HCT116 (cell line): ENCODE measurements around the gene PRIMPOL. TPM values are rescaled to one million over a fixed set of nuclear protein-coding genes. Genes with fewer than 3 reads are reported as not detected.

Source experiments
- ATAC-seq: fragments of 200-7000 bp; cut with Tn5 transposase; 2 replicates; pipeline ENCODE4 v1.9.1; 2020; ENCODE audit warnings: mild to moderate bottlenecking, moderate library complexity
- BruUV-seq: library from RNA; stranded (reverse); fragments of 400-500 nt; replicated peaks from 2 replicates; lab custom pipeline; 2021; lab: Mats Ljungman, UMichigan
- CTCF ChIA-PET: fragments of 300-600 bp; sonication (Branson Sonifier 250); formaldehyde crosslinking; loops from one replicate; lab custom pipeline; 2021; ENCODE audit warnings: antibody characterized with exemption; lab: Charles Lee
- POLR2A ChIA-PET: fragments of 300-600, 350-600 bp; sonication (Branson Sonifier 250); formaldehyde crosslinking; loops from one replicate; lab custom pipeline; 2021; ENCODE audit warnings: antibody characterized with exemption; lab: Charles Lee
- RAD21 ChIA-PET, 2 experiments: fragments of 300-600 bp; sonication (Branson Sonifier 250); formaldehyde crosslinking; loops; one replicate each; lab custom pipeline; 2023; ENCODE audit warnings: low total read pairs in 2 of 2; ENCODE audit not compliant: uncharacterized antibody in 2 of 2, unreplicated experiment in 2 of 2, low non-redundant PET in 1 of 2; lab: Charles Lee
- DNase-seq: peaks from one replicate; pipeline ENCODE4 v3.0.0-alpha.2; 2010; ENCODE audit warnings: low read depth, low spot score
- H2AFZ ChIP-seq: fragments of 200-600 bp; shearing (Covaris generic), sonication (generic); 2 replicates; pipeline ENCODE4 v1.6.1; 2017; ENCODE audit warnings: low read depth, mixed run types, mixed read lengths, antibody characterized with exemption, low read length; ENCODE audit not compliant: poor library complexity, severe bottlenecking
- H3K27ac ChIP-seq: 2 replicates; pipeline ENCODE4 v1.5.1; 2012; ENCODE audit warnings: low read depth, low read length
- H3K27me3 ChIP-seq: fragments of 200-600 bp; sonication (generic); 2 replicates; pipeline ENCODE4 v1.6.1; 2016; ENCODE audit warnings: mixed run types, low read length, mixed read lengths; ENCODE audit not compliant: insufficient read depth
- H3K36me3 ChIP-seq, 2 experiments: fragments of 200-500 bp in 1 of 2; fragments of 200-600 bp in 1 of 2; sonication (Bioruptor generic) in 1 of 2; sonication (generic) in 1 of 2; 2 replicates each; pipeline versions ENCODE4 v1.5.1 to v1.6.1; 2014 to 2016; ENCODE audit warnings: low read length in 2 of 2, inconsistent platforms in 1 of 2, mixed read lengths in 1 of 2, mixed run types in 1 of 2; ENCODE audit not compliant: insufficient read depth in 2 of 2, control insufficient read depth in 1 of 2
- H3K4me1 ChIP-seq, 2 experiments: fragments of 200-600 bp in 1 of 2; sonication (generic) in 1 of 2; 2 replicates each; pipeline versions ENCODE4 v1.5.1 to v1.6.1; 2012 to 2017; ENCODE audit warnings: low read length in 2 of 2, inconsistent platforms in 1 of 2, mild to moderate bottlenecking in 1 of 2, mixed read lengths in 1 of 2, mixed run types in 1 of 2, moderate library complexity in 1 of 2; ENCODE audit not compliant: insufficient read depth in 2 of 2, control insufficient read depth in 1 of 2
- H3K4me2 ChIP-seq: fragments of 200-600 bp; sonication (generic); 2 replicates; pipeline ENCODE4 v1.6.1; 2017; ENCODE audit warnings: mixed run types, low read length, mixed read lengths
- H3K4me3 ChIP-seq, 2 experiments: fragments of 200-600 bp in 1 of 2; sonication (generic) in 1 of 2; replicated peaks in 1 of 2; 2 replicates each; pipeline ENCODE4 v1.5.1; 2011 to 2016; ENCODE audit warnings: low read length in 2 of 2, control low read depth in 1 of 2, low read depth in 1 of 2, mild to moderate bottlenecking in 1 of 2, mixed read lengths in 1 of 2, mixed run types in 1 of 2
- H3K79me2 ChIP-seq: fragments of 200-600 bp; sonication (generic); 2 replicates; pipeline ENCODE4 v1.6.1; 2017; ENCODE audit warnings: mild to moderate bottlenecking, mixed run types, low read length, moderate library complexity, mixed read lengths; ENCODE audit not compliant: insufficient read depth
- H3K9ac ChIP-seq: fragments of 200-600 bp; sonication (generic); 2 replicates; pipeline ENCODE4 v1.6.1; 2016; ENCODE audit warnings: low read length, mixed read lengths
- H3K9me2 ChIP-seq: fragments of 200-600 bp; sonication (generic), shearing (Covaris generic); 2 replicates; pipeline ENCODE4 v1.6.1; 2017; ENCODE audit warnings: mixed run types, mild to moderate bottlenecking, moderate library complexity; ENCODE audit not compliant: insufficient read depth
- H3K9me3 ChIP-seq, 2 experiments: fragments of 200-500 bp in 1 of 2; fragments of 200-600 bp in 1 of 2; sonication (Bioruptor generic) in 1 of 2; sonication (generic) in 1 of 2; 2 replicates each; pipeline ENCODE4 v1.6.1; 2014 to 2017; ENCODE audit warnings: low read length in 2 of 2, mixed read lengths in 2 of 2, inconsistent platforms in 1 of 2, low read depth in 1 of 2, mild to moderate bottlenecking in 1 of 2, mixed run types in 1 of 2, moderate library complexity in 1 of 2; ENCODE audit not compliant: control insufficient read depth in 1 of 2, insufficient read depth in 1 of 2
- H4K20me1 ChIP-seq: fragments of 200-600 bp; sonication (generic), shearing (Covaris generic); 2 replicates; pipeline ENCODE4 v1.6.1; 2017; ENCODE audit warnings: mixed run types, mild to moderate bottlenecking, moderate library complexity; ENCODE audit not compliant: insufficient read depth
- ATF3 ChIP-seq: IDR thresholded peaks from 2 replicates; pipeline ENCODE4 v1.6.1; 2012
- CBX3 ChIP-seq: IDR thresholded peaks from 2 replicates; pipeline ENCODE4 v1.6.1; 2012; ENCODE audit warnings: low read depth
- CEBPB ChIP-seq: IDR thresholded peaks from 2 replicates; pipeline ENCODE4 v1.6.1; 2012; ENCODE audit warnings: low read depth
- EGR1 ChIP-seq: IDR thresholded peaks from 2 replicates; pipeline ENCODE4 v1.6.1; 2012; ENCODE audit warnings: low read depth
- EZH2 ChIP-seq: fragments of 200-600 bp; sonication (generic); IDR thresholded peaks from 2 replicates; pipeline ENCODE4 v1.6.1; 2017; ENCODE audit warnings: antibody characterized with exemption, mixed run types
- JUND ChIP-seq: IDR thresholded peaks from 2 replicates; pipeline ENCODE4 v1.6.1; 2012
- MAX ChIP-seq: IDR thresholded peaks from 2 replicates; pipeline ENCODE4 v1.6.1; 2012
- REST ChIP-seq: IDR thresholded peaks from 2 replicates; pipeline ENCODE4 v1.6.1; 2012; ENCODE audit warnings: low read depth
- SIN3A ChIP-seq: IDR thresholded peaks from 2 replicates; pipeline ENCODE4 v1.6.1; 2012; ENCODE audit warnings: low read depth
- SRF ChIP-seq: IDR thresholded peaks from 2 replicates; pipeline ENCODE4 v1.6.1; 2012; ENCODE audit warnings: low read depth
- TCF7L2 ChIP-seq: IDR thresholded peaks from 2 replicates; pipeline ENCODE4 v1.7.0; 2011; ENCODE audit warnings: borderline replicate concordance, inconsistent platforms; ENCODE audit not compliant: insufficient read depth, insufficient read length; ENCODE audit errors: extremely low read depth
- ZNF274 ChIP-seq: fragments of 200-500 bp; sonication (Bioruptor generic); IDR thresholded peaks from 2 replicates; pipeline ENCODE4 v1.6.1; 2014; ENCODE audit warnings: mild to moderate bottlenecking, low read depth, low read length, inconsistent platforms
- intact Hi-C: fragments of 100-400 bp; cut with micrococcal nuclease; formaldehyde crosslinking; loops from 2 replicates; pipeline ENCODE4 v1.10.0; 2022
- total RNA-seq: library from RNA; stranded (reverse); gene quantifications from one replicate; pipeline ENCODE4 v1.2.1, GENCODE V29; 2021; ENCODE audit not compliant: unreplicated experiment

Gene PRIMPOL
- total RNA-seq, 1 experiment from 2014 or later, result 11.3 TPM

DNA sequence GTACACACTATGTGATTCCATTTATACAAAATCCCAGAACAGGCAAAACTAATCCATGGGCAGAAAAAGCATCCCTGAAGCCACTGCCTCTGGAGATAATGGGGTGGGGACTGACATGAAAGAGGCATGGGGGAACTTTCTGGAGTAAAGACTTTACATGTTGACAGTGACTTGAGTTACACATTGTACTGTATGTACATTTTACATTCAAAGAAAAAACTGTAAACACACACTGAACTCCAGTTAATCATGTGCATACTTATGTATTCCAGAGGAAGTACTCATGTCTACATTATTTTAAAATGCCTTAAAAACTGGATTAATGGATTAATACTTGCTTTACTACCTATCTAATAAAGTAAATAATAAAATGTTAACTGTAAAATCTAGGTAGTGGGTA, 62.8 kb downstream of the PRIMPOL start:
- Histone ChIP-seq H3K9ac (no peak overlapping the region), H3K36me3 (no peaks in the 10 kb centered on the region; a peak in 1 of 4 replicates), H3K4me1 (no peaks in the 10 kb centered on the region), H3K27me3 (no peaks in the 10 kb centered on the region), H4K20me1 (no peaks in the 10 kb centered on the region), H3K4me2 (no peak overlapping the region), H2AFZ (no peak overlapping the region), H3K4me3 (no peak overlapping the region), H3K9me2 (no peaks in the 10 kb centered on the region), H3K9me3 (no peaks in the 10 kb centered on the region), H3K27ac (no peak overlapping the region), H3K79me2 (peaks cover 5% of the 10 kb centered on the region; the same call in 1 of the 2 replicates)
- POLR2A ChIA-PET, result no interaction called here
- CTCF ChIA-PET, result no interaction called here
- ATAC-seq (no peak), DNase-seq (no peak)
- BruUV-seq, result no TSS peak
- no peak for TF ChIP-seq TCF7L2
- no peak for TF ChIP-seq SIN3A
- no peak for TF ChIP-seq CEBPB
- TF ChIP-seq REST, result no peak
- TF ChIP-seq MAX, result no peak
- TF ChIP-seq EGR1, result no peak
- no peak for TF ChIP-seq EZH2
- TF ChIP-seq ZNF274, result no peak
- no peak for TF ChIP-seq ATF3
- no peak for TF ChIP-seq SRF
- TF ChIP-seq CBX3, result no peak
- no peak for TF ChIP-seq JUND
- RAD21 ChIA-PET, result interaction anchor here in 1 of 2 experiments (0.6 kb wide), 1 partner anchor 11 kb away, joined by 3 read pairs; no protein-coding TSS in a partner anchor
- intact Hi-C loops, result no loop called here
